ENCODE results near the gene IL1R2. TPM values are rescaled to one million over a fixed set of nuclear protein-coding genes. Genes with fewer than 3 reads are reported as not detected.

Gene IL1R2
- total and polyA plus RNA-seq, 2 of the 13 experiments (the other 11 are each of a cell fraction or from before 2014, with no cell fraction given): 3.6 to 7.3 TPM

DNA sequence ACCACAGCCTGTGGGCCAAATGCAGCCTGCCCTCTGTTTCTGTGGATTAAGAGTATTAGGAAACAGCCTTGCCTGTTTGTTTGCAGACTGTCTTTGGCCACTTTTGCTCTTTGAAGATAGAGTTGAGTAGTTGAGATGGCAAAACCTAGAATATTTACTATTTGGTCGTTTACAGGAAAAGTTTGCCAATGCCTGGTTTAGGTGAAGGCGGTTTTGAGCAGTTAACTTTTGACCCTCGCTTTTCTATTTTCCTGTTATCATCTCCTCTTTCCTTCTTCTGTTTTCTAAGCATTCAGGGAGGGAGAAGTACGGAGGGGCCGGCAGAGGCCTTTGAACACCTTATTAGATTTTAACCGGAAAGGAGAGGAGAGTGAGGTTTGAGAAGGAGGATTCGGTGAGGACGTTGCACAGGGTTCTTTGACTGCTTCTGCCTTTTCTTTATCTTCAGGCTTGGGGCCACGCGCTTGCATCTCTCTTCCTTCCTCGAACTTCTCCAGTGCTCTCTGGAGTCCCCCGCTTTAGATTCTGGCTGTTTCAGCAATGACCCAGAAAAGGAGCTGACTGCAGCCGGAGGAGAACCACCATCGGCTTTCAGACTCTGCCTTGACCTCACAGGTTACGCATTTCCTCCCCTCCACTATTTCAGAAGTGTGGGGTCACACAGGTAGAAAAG, 39.2 kb downstream of the IL1R2 start (continued):
- TF ChIP-seq, protein P1, sequence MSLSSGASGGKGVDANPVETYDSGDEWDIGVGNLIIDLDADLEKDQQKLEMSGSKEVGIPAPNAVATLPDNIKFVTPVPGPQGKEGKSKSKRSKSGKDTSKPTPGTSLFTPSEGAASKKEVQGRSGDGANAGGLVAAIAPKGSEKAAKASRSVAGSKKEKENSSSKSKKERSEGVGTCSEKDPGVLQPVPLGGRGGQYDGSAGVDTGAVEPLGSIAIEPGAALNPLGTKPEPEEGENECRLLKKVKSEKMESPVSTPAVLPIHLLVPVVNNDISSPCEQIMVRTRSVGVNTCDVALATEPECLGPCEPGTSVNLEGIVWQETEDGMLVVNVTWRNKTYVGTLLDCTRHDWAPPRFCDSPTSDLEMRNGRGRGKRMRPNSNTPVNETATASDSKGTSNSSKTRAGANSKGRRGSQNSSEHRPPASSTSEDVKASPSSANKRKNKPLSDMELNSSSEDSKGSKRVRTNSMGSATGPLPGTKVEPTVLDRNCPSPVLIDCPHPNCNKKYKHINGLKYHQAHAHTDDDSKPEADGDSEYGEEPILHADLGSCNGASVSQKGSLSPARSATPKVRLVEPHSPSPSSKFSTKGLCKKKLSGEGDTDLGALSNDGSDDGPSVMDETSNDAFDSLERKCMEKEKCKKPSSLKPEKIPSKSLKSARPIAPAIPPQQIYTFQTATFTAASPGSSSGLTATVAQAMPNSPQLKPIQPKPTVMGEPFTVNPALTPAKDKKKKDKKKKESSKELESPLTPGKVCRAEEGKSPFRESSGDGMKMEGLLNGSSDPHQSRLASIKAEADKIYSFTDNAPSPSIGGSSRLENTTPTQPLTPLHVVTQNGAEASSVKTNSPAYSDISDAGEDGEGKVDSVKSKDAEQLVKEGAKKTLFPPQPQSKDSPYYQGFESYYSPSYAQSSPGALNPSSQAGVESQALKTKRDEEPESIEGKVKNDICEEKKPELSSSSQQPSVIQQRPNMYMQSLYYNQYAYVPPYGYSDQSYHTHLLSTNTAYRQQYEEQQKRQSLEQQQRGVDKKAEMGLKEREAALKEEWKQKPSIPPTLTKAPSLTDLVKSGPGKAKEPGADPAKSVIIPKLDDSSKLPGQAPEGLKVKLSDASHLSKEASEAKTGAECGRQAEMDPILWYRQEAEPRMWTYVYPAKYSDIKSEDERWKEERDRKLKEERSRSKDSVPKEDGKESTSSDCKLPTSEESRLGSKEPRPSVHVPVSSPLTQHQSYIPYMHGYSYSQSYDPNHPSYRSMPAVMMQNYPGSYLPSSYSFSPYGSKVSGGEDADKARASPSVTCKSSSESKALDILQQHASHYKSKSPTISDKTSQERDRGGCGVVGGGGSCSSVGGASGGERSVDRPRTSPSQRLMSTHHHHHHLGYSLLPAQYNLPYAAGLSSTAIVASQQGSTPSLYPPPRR (CRISPR knock-in tag; IDR thresholded peaks at IDR 0.05; ENCODE audit: borderline replicate concordance): peak; percentile 91
- TF ChIP-seq, protein P2, sequence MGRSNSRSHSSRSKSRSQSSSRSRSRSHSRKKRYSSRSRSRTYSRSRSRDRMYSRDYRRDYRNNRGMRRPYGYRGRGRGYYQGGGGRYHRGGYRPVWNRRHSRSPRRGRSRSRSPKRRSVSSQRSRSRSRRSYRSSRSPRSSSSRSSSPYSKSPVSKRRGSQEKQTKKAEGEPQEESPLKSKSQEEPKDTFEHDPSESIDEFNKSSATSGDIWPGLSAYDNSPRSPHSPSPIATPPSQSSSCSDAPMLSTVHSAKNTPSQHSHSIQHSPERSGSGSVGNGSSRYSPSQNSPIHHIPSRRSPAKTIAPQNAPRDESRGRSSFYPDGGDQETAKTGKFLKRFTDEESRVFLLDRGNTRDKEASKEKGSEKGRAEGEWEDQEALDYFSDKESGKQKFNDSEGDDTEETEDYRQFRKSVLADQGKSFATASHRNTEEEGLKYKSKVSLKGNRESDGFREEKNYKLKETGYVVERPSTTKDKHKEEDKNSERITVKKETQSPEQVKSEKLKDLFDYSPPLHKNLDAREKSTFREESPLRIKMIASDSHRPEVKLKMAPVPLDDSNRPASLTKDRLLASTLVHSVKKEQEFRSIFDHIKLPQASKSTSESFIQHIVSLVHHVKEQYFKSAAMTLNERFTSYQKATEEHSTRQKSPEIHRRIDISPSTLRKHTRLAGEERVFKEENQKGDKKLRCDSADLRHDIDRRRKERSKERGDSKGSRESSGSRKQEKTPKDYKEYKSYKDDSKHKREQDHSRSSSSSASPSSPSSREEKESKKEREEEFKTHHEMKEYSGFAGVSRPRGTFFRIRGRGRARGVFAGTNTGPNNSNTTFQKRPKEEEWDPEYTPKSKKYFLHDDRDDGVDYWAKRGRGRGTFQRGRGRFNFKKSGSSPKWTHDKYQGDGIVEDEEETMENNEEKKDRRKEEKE (IDR thresholded peaks at IDR 0.05): no peak
- TF ChIP-seq ZFY (CRISPR knock-in tag; IDR thresholded peaks at IDR 0.05): peak; percentile 56
- peak; percentile 73; the same call in 1 of the 2 replicates for TF ChIP-seq ZNF775 (CRISPR knock-in tag; IDR thresholded peaks at IDR 0.05; ENCODE audit: borderline replicate concordance)
- no peak; the same call in 1 of the 2 replicates for TF ChIP-seq EHMT2 (IDR thresholded peaks at IDR 0.05; ENCODE audit: borderline replicate concordance, low read depth, low read length)
- no peak for TF ChIP-seq ZSCAN30 (CRISPR knock-in tag; IDR thresholded peaks at IDR 0.05)
- peak; percentile 86 for TF ChIP-seq ZNF430 (CRISPR knock-in tag; IDR thresholded peaks at IDR 0.05)
- peak; percentile 59; the same call in 1 of the 2 replicates for TF ChIP-seq MEIS1 (CRISPR knock-in tag; IDR thresholded peaks at IDR 0.05; ENCODE audit: borderline replicate concordance)
- TF ChIP-seq, protein P3, sequence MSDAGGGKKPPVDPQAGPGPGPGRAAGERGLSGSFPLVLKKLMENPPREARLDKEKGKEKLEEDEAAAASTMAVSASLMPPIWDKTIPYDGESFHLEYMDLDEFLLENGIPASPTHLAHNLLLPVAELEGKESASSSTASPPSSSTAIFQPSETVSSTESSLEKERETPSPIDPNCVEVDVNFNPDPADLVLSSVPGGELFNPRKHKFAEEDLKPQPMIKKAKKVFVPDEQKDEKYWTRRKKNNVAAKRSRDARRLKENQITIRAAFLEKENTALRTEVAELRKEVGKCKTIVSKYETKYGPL (CRISPR knock-in tag; IDR thresholded peaks at IDR 0.05): peak; percentile 59
- TF ChIP-seq, protein P4, sequence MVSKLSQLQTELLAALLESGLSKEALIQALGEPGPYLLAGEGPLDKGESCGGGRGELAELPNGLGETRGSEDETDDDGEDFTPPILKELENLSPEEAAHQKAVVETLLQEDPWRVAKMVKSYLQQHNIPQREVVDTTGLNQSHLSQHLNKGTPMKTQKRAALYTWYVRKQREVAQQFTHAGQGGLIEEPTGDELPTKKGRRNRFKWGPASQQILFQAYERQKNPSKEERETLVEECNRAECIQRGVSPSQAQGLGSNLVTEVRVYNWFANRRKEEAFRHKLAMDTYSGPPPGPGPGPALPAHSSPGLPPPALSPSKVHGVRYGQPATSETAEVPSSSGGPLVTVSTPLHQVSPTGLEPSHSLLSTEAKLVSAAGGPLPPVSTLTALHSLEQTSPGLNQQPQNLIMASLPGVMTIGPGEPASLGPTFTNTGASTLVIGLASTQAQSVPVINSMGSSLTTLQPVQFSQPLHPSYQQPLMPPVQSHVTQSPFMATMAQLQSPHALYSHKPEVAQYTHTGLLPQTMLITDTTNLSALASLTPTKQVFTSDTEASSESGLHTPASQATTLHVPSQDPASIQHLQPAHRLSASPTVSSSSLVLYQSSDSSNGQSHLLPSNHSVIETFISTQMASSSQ (IDR thresholded peaks at IDR 0.05; ENCODE audit: low read depth): peak; percentile 88
- TF ChIP-seq, protein P4 (CRISPR knock-in tag; IDR thresholded peaks at IDR 0.05; ENCODE audit: borderline replicate concordance): peak; percentile 96; the same call in 1 of the 2 replicates
- TF ChIP-seq, protein P5, sequence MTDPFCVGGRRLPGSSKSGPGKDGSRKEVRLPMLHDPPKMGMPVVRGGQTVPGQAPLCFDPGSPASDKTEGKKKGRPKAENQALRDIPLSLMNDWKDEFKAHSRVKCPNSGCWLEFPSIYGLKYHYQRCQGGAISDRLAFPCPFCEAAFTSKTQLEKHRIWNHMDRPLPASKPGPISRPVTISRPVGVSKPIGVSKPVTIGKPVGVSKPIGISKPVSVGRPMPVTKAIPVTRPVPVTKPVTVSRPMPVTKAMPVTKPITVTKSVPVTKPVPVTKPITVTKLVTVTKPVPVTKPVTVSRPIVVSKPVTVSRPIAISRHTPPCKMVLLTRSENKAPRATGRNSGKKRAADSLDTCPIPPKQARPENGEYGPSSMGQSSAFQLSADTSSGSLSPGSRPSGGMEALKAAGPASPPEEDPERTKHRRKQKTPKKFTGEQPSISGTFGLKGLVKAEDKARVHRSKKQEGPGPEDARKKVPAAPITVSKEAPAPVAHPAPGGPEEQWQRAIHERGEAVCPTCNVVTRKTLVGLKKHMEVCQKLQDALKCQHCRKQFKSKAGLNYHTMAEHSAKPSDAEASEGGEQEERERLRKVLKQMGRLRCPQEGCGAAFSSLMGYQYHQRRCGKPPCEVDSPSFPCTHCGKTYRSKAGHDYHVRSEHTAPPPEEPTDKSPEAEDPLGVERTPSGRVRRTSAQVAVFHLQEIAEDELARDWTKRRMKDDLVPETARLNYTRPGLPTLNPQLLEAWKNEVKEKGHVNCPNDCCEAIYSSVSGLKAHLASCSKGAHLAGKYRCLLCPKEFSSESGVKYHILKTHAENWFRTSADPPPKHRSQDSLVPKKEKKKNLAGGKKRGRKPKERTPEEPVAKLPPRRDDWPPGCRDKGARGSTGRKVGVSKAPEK (CRISPR knock-in tag; IDR thresholded peaks at IDR 0.05; ENCODE audit: borderline replicate concordance): peak; percentile 93; the same call in 1 of the 2 replicates
